B cell (primary cell): ENCODE measurements around the gene MAD1L1. TPM values are rescaled to one million over a fixed set of nuclear protein-coding genes. Genes with fewer than 3 reads are reported as not detected.

ENCODE experiments used
- ATAC-seq: fragments of 200-7000 bp; cut with Tn5 transposase; one replicate; pipeline ENCODE4 v1.10.0; 2021; ENCODE audit warnings: low read depth, mild to moderate bottlenecking, moderate number of reproducible peaks, moderate library complexity
- CTCF ChIA-PET: fragments of 350-600 bp; sonication (Branson Sonifier 250); formaldehyde crosslinking; loops from one replicate; lab custom pipeline; 2021; ENCODE audit warnings: antibody characterized with exemption, inconsistent platforms; lab: Charles Lee
- POLR2A ChIA-PET: fragments of 350-600 bp; sonication (Branson Sonifier 250); formaldehyde crosslinking; loops from one replicate; lab custom pipeline; 2021; ENCODE audit warnings: antibody characterized with exemption; lab: Charles Lee
- DNase-seq: peaks from one replicate; pipeline ENCODE4 v3.0.0; 2013
- H2AFZ ChIP-seq: 2 replicates; pipeline ENCODE4 v1.6.1; 2012; ENCODE audit warnings: mild to moderate bottlenecking, low read depth, low read length; ENCODE audit not compliant: insufficient read depth, poor library complexity, severe bottlenecking
- H3K27ac ChIP-seq, 2 donors: 1 replicate in 1 of 2; 2 replicates in 1 of 2; pipeline ENCODE4 v1.5.1; 2012 to 2013; ENCODE audit warnings: low read length in 2 of 2, mild to moderate bottlenecking in 2 of 2, moderate library complexity in 1 of 2
- H3K27me3 ChIP-seq, 4 experiments: fragments of 200-600 bp in 1 of 4; sonication (generic) in 1 of 4; replicated peaks in 1 of 4; 1 replicate in 2 of 4; 2 replicates in 2 of 4; pipeline versions ENCODE4 v1.6.1 to v1.7.0; 2013 to 2016; ENCODE audit warnings: low read length in 3 of 4, mild to moderate bottlenecking in 2 of 4, mixed read lengths in 1 of 4, moderate library complexity in 1 of 4; ENCODE audit not compliant: insufficient read depth in 4 of 4, control insufficient read depth in 3 of 4; ENCODE audit errors: control extremely low read depth in 1 of 4
- H3K36me3 ChIP-seq, 2 experiments: replicated peaks in 1 of 2; 1 replicate in 1 of 2; 2 replicates in 1 of 2; pipeline versions ENCODE4 v1.6.1 to v1.7.1; 2013; ENCODE audit warnings: low read length in 1 of 2; ENCODE audit not compliant: insufficient read depth in 2 of 2, control insufficient read depth in 1 of 2; ENCODE audit errors: control extremely low read depth in 1 of 2, extremely low read depth in 1 of 2
- H3K4me1 ChIP-seq, 2 donors: fragments of 200-600 bp in 1 of 2; sonication (generic) in 1 of 2; 1 replicate in 1 of 2; 2 replicates in 1 of 2; pipeline versions ENCODE4 v1.5.1 to v1.6.1; 2013 to 2017; ENCODE audit warnings: low read length in 2 of 2; ENCODE audit not compliant: control insufficient read depth in 2 of 2, insufficient read depth in 2 of 2
- H3K4me2 ChIP-seq: replicated peaks from 2 replicates; pipeline ENCODE3; 2012; ENCODE audit warnings: mild to moderate bottlenecking, low read depth, low read length; ENCODE audit not compliant: poor library complexity, severe bottlenecking
- H3K4me3 ChIP-seq, 5 experiments: fragments of 200-600 bp in 1 of 5; sonication (generic) in 1 of 5; 1 replicate in 3 of 5; 2 replicates in 2 of 5; pipeline versions ENCODE4 v1.5.1 to v1.7.0; 2011 to 2016; ENCODE audit warnings: low read length in 4 of 5, mild to moderate bottlenecking in 4 of 5, low read depth in 2 of 5, control low read depth in 1 of 5, moderate library complexity in 1 of 5; ENCODE audit not compliant: insufficient read depth in 1 of 5; ENCODE audit errors: control extremely low read depth in 1 of 5, extremely low read depth in 1 of 5
- H3K79me2 ChIP-seq: fragments of 200-600 bp; sonication (generic); one replicate; pipeline ENCODE4 v1.6.0; 2016; ENCODE audit warnings: low read length; ENCODE audit not compliant: control insufficient read depth, insufficient read depth
- H3K9ac ChIP-seq: fragments of 200-600 bp; sonication (generic); 2 replicates; pipeline ENCODE4 v1.6.1; 2017; ENCODE audit warnings: mild to moderate bottlenecking, low read length, moderate library complexity
- H3K9me3 ChIP-seq, 3 donors: one replicate each; pipeline versions ENCODE4 v1.6.1 to v1.7.1; 2013; ENCODE audit warnings: low read length in 2 of 3; ENCODE audit not compliant: control insufficient read depth in 2 of 3, insufficient read depth in 1 of 3; ENCODE audit errors: control extremely low read depth in 1 of 3
- H4K20me1 ChIP-seq: 2 replicates; pipeline ENCODE4 v1.6.0; 2012; ENCODE audit warnings: mild to moderate bottlenecking, low read length; ENCODE audit not compliant: insufficient read depth, control insufficient read depth, poor library complexity, severe bottlenecking
- H3K27ac Mint-ChIP-seq: one replicate; pipeline ENCODE4 v1.8.0; 2021; ENCODE audit warnings: mixed read lengths
- H3K27me3 Mint-ChIP-seq: one replicate; pipeline ENCODE4 v1.8.0; 2021; ENCODE audit warnings: mixed read lengths
- H3K4me1 Mint-ChIP-seq: one replicate; pipeline ENCODE4 v1.8.0; 2021; ENCODE audit warnings: mixed read lengths
- H3K4me3 Mint-ChIP-seq: one replicate; pipeline ENCODE4 v1.8.0; 2021; ENCODE audit warnings: mixed read lengths
- H3K9me3 Mint-ChIP-seq: one replicate; pipeline ENCODE4 v1.8.0; 2022; ENCODE audit warnings: mixed read lengths; ENCODE audit not compliant: insufficient read depth
- EZH2 ChIP-seq: IDR thresholded peaks from 2 replicates; pipeline ENCODE4 v1.6.1; 2012; ENCODE audit warnings: borderline replicate concordance, low read depth, mild to moderate bottlenecking, moderate library complexity, low read length; ENCODE audit not compliant: insufficient read depth, poor library complexity, severe bottlenecking
- WGBS: methylation state at CpG from one replicate; pipeline ENCODE4 v1.1.5; 2013; ENCODE audit warnings: missing lambda C conversion rate; ENCODE audit not compliant: insufficient coverage; 5-methylcytosine and 5-hydroxymethylcytosine counted together
- intact Hi-C: fragments of 100-400 bp; cut with micrococcal nuclease; formaldehyde crosslinking; loops from one replicate; pipeline ENCODE4 v1.10.0; 2022
- polyA plus RNA-seq: library from polyadenylated mRNA; depleted of rRNA; stranded (reverse); fragments of >200 nt; gene quantifications from 2 replicates; pipeline ENCODE4 v1.2.3, GENCODE V29; 2012
- total RNA-seq, 2 donors: library from RNA; stranded (reverse); fragments of 120-200 nt in 1 of 2; gene quantifications; 1 replicate in 1 of 2; 2 replicates in 1 of 2; pipeline versions ENCODE4 v1.2.3 to v1.2.4, GENCODE V29; 2013 to 2022
- TF ChIP-seq, protein P1 (sequence below): fragments of 200-600 bp; IDR thresholded peaks from one replicate; pipeline ENCODE4 v1.8.0; 2022; ENCODE audit warnings: antibody characterized with exemption, mild to moderate bottlenecking

Gene MAD1L1
- total and polyA plus RNA-seq, 2 donors (not counting 1 experiment from before 2014, with no cell fraction given), result 86.7 to 110 TPM

- Mint-ChIP-seq H3K9me3 (no peaks in the 10 kb centered on the region), H3K27ac (no peak overlapping the region), H3K4me1 (peaks cover 13% of the 10 kb centered on the region), H3K27me3 (no peaks in the 10 kb centered on the region), H3K4me3 (no peak overlapping the region)
- Histone ChIP-seq H3K9me3 (no peaks in the 10 kb centered on the region), H3K4me3 (no peak overlapping the region), H3K27me3 (no peaks in the 10 kb centered on the region), H3K27ac (no peak overlapping the region), H3K36me3 (peaks cover 0 to 28% of the 10 kb centered on the region in 2 experiments), H3K79me2 (peaks cover 78% of the 10 kb centered on the region), H3K9ac (no peak overlapping the region), H3K4me2 (no peak overlapping the region), H3K4me1 (peaks cover 0 to 3% of the 10 kb centered on the region in 2 donors), H4K20me1 (peaks cover 89% of the 10 kb centered on the region), H2AFZ (no peak overlapping the region)
- TF ChIP-seq, protein P1, sequence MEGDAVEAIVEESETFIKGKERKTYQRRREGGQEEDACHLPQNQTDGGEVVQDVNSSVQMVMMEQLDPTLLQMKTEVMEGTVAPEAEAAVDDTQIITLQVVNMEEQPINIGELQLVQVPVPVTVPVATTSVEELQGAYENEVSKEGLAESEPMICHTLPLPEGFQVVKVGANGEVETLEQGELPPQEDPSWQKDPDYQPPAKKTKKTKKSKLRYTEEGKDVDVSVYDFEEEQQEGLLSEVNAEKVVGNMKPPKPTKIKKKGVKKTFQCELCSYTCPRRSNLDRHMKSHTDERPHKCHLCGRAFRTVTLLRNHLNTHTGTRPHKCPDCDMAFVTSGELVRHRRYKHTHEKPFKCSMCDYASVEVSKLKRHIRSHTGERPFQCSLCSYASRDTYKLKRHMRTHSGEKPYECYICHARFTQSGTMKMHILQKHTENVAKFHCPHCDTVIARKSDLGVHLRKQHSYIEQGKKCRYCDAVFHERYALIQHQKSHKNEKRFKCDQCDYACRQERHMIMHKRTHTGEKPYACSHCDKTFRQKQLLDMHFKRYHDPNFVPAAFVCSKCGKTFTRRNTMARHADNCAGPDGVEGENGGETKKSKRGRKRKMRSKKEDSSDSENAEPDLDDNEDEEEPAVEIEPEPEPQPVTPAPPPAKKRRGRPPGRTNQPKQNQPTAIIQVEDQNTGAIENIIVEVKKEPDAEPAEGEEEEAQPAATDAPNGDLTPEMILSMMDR, result no peak
- TF ChIP-seq EZH2, result no peak
- ChIA-PET CTCF (no interaction called here), POLR2A (no interaction called here)
- no peak for DNase-seq
- intact Hi-C loops, result no loop called here
- no peak for ATAC-seq
- WGBS, result 88% methylated on average over 17 of the region's 25 CpGs
These were observed 319.1 kb downstream of the MAD1L1 start for GRCh38 chr7:1913466-1914282.
